Measurements from ENCODE around the gene SPG11. TPM values are rescaled to one million over a fixed set of nuclear protein-coding genes. Genes with fewer than 3 reads are reported as not detected.

Gene SPG11
- total and polyA plus RNA-seq, 2 of the 13 experiments (the other 11 are each of a cell fraction or from before 2014, with no cell fraction given), result 31.5 to 40.7 TPM

GRCh38 chr15:44662478-44663409 lies 718 bp downstream of the SPG11 start (continued):
- TF ChIP-seq ZNF205 (CRISPR knock-in tag; IDR thresholded peaks at IDR 0.05), result 0 out of 2 replicates have a peak, but pooled peaks have one; percentile 8
- peak; percentile 25; the same call in 1 of the 2 replicates for TF ChIP-seq ZSCAN9 (CRISPR knock-in tag; IDR thresholded peaks at IDR 0.05; ENCODE audit: borderline replicate concordance)
- peak; percentile 27; the same call in 1 of the 2 replicates for TF ChIP-seq KDM5A (IDR thresholded peaks at IDR 0.05; ENCODE audit: borderline replicate concordance, low read length)
- 0 out of 2 replicates have a peak, but pooled peaks have one; percentile 14 for TF ChIP-seq DRAP1 (CRISPR knock-in tag; IDR thresholded peaks at IDR 0.05)
- TF ChIP-seq ZNF276 (CRISPR knock-in tag; IDR thresholded peaks at IDR 0.05; ENCODE audit: low read depth), result 0 out of 2 replicates have a peak, but pooled peaks have one; percentile 13
- TF ChIP-seq ISX (CRISPR knock-in tag; conservative IDR thresholded peaks at IDR 0.05), result no peak
- TF ChIP-seq ZFP41 (CRISPR knock-in tag; IDR thresholded peaks at IDR 0.05; ENCODE audit: borderline replicate concordance), result 0 out of 2 replicates have a peak, but pooled peaks have one; percentile 22
- TF ChIP-seq AKAP8 (CRISPR knock-in tag; IDR thresholded peaks at IDR 0.05), result 0 out of 2 replicates have a peak, but pooled peaks have one; percentile 58
- 0 out of 2 replicates have a peak, but pooled peaks have one; percentile 62 for TF ChIP-seq DNMT1 (CRISPR knock-in tag; IDR thresholded peaks at IDR 0.05)
- TF ChIP-seq ZNF362 (CRISPR knock-in tag; IDR thresholded peaks at IDR 0.05; ENCODE audit: borderline replicate concordance), result 0 out of 2 replicates have a peak, but pooled peaks have one; percentile 7
- TF ChIP-seq ZNF839 (CRISPR knock-in tag; IDR thresholded peaks at IDR 0.05; ENCODE audit: borderline replicate concordance), result peak; percentile 24; the same call in 1 of the 2 replicates
- 0 out of 2 replicates have a peak, but pooled peaks have one; percentile 33 for TF ChIP-seq ZNF20 (CRISPR knock-in tag; IDR thresholded peaks at IDR 0.05)
- TF ChIP-seq ZNF343 (CRISPR knock-in tag; IDR thresholded peaks at IDR 0.05), result no peak
- TF ChIP-seq SMAD9 (CRISPR knock-in tag; IDR thresholded peaks at IDR 0.05), result no peak
- TF ChIP-seq AKNA (CRISPR knock-in tag; IDR thresholded peaks at IDR 0.05; ENCODE audit: borderline replicate concordance), result no peak
- no peak for TF ChIP-seq CREM (IDR thresholded peaks at IDR 0.05)
- no peak for TF ChIP-seq CREM (CRISPR knock-in tag; IDR thresholded peaks at IDR 0.05)
